ENCODE measurements around the gene LRG1.

DNA sequence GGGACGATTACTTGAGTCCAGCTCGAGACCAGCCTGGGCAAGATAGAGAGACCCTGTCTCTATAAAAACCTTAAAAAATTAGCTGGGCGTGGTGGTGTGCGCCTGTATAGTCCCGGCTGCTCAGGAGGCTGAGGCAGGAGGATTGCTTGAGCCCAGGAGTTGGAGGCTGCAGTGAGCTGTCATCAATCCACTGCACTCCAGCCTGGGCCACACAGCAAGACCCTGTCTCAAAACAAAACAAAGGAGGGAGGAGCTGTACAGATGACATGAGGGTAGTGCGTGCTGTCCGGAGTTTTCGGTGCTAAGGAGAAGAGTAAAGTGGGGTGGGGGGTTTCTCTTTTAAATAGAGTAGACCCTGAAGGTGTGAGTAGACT is 45.2 kb downstream of the LRG1 start:
- no peak for TF ChIP-seq POLR2AphosphoS5 (IDR thresholded peaks at IDR 0.05; ENCODE audit: low read depth, low read length)
- no peak for TF ChIP-seq POLR2A (IDR thresholded peaks at IDR 0.05; ENCODE audit: low read depth, low read length)
- no peak for TF ChIP-seq TAF1 (IDR thresholded peaks at IDR 0.05; ENCODE audit: low read depth, low read length)
- no peak for TF ChIP-seq SPI1 (IDR thresholded peaks at IDR 0.05; ENCODE audit: low read depth, low read length)

Measured in GM12891 (cell line).